Stomach (tissue), 4 donors: ENCODE data around the gene GUCY2C.

ENCODE experiments used
- CTCF ChIP-seq, 7 experiments: fragments of 450-650 bp in 4 of 7; fragments of 200-600 bp in 3 of 7; sonication (generic) in 3 of 7; IDR thresholded peaks; one replicate each; pipeline ENCODE4 v1.5.1; 2016 to 2019; ENCODE audit warnings: antibody characterized with exemption in 7 of 7, control low read depth in 2 of 7, mild to moderate bottlenecking in 1 of 7
- EP300 ChIP-seq: sonication (generic); formaldehyde crosslinking; IDR thresholded peaks from one replicate; pipeline ENCODE4 v1.6.1; 2017; ENCODE audit warnings: antibody characterized with exemption

GRCh38 chr12:14651371-14651770, 45.0 kb downstream of the GUCY2C start:
- no peak for TF ChIP-seq CTCF (IDR thresholded peaks at IDR 0.05)
- no peak for TF ChIP-seq EP300
